Ovary (tissue), 3 donors: Measurements from ENCODE around the gene CERS5.

Experiments
- POLR2A ChIP-seq: fragments of 450-650 bp; IDR thresholded peaks from one replicate; pipeline ENCODE4 v1.6.1; 2017; ENCODE audit warnings: antibody characterized with exemption, mild to moderate bottlenecking, moderate library complexity
- TF ChIP-seq, protein P1 (sequence below), 3 donors: fragments of 450-650 bp in 2 of 3; fragments of 200-600 bp in 1 of 3; IDR thresholded peaks; one replicate each; pipeline versions ENCODE4 v1.5.1 to v1.8.0; 2016 to 2022; ENCODE audit warnings: antibody characterized with exemption in 3 of 3, mild to moderate bottlenecking in 1 of 3
- donor health status: DM: no; HTN: no; CAD: no.

- no peak for TF ChIP-seq POLR2A
- TF ChIP-seq, protein P1, sequence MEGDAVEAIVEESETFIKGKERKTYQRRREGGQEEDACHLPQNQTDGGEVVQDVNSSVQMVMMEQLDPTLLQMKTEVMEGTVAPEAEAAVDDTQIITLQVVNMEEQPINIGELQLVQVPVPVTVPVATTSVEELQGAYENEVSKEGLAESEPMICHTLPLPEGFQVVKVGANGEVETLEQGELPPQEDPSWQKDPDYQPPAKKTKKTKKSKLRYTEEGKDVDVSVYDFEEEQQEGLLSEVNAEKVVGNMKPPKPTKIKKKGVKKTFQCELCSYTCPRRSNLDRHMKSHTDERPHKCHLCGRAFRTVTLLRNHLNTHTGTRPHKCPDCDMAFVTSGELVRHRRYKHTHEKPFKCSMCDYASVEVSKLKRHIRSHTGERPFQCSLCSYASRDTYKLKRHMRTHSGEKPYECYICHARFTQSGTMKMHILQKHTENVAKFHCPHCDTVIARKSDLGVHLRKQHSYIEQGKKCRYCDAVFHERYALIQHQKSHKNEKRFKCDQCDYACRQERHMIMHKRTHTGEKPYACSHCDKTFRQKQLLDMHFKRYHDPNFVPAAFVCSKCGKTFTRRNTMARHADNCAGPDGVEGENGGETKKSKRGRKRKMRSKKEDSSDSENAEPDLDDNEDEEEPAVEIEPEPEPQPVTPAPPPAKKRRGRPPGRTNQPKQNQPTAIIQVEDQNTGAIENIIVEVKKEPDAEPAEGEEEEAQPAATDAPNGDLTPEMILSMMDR (IDR thresholded peaks at IDR 0.05): no peak
Measured at GRCh38 chr12:50142993-50143392, 24.2 kb downstream of the CERS5 start.
